Osteoblast (primary cell): ENCODE measurements around the gene MBD5. TPM values are rescaled to one million over a fixed set of nuclear protein-coding genes. Genes with fewer than 3 reads are reported as not detected.

Source experiments
- DNase-seq: peaks from one replicate; pipeline ENCODE4 v3.0.0; 2011; ENCODE audit warnings: low spot score, mixed read lengths; ENCODE audit not compliant: insufficient read length; ENCODE audit errors: missing footprints
- H2AFZ ChIP-seq: 2 replicates; pipeline ENCODE4 v1.6.0; 2011; ENCODE audit warnings: mild to moderate bottlenecking, low read length
- H3K27ac ChIP-seq: 2 replicates; pipeline ENCODE4 v1.5.1; 2011; ENCODE audit warnings: mild to moderate bottlenecking, low read depth, low read length, moderate library complexity
- H3K27me3 ChIP-seq: 2 replicates; pipeline ENCODE4 v1.6.0; 2012; ENCODE audit warnings: mild to moderate bottlenecking, control low read depth, inconsistent platforms, low read length, moderate library complexity; ENCODE audit not compliant: insufficient read depth
- H3K36me3 ChIP-seq: 2 replicates; pipeline ENCODE4 v1.5.1; 2011; ENCODE audit warnings: mild to moderate bottlenecking, low read length, control low read depth, moderate library complexity; ENCODE audit not compliant: insufficient read depth
- H3K4me1 ChIP-seq: 2 replicates; pipeline ENCODE4 v1.5.1; 2011; ENCODE audit warnings: mild to moderate bottlenecking, low read length, control low read depth, moderate library complexity; ENCODE audit not compliant: insufficient read depth
- H3K4me2 ChIP-seq: 2 replicates; pipeline ENCODE4 v1.6.0; 2011; ENCODE audit warnings: mild to moderate bottlenecking, low read length; ENCODE audit not compliant: insufficient read depth
- H3K4me3 ChIP-seq: fragments of 200-600 bp; sonication (generic); 3 replicates; pipeline ENCODE4 v1.5.1; 2012; ENCODE audit warnings: mild to moderate bottlenecking, low read length, inconsistent platforms; ENCODE audit not compliant: insufficient read depth
- H3K79me2 ChIP-seq: 2 replicates; pipeline ENCODE4 v1.6.0; 2012; ENCODE audit warnings: mild to moderate bottlenecking, low read length, control low read depth, inconsistent platforms; ENCODE audit not compliant: insufficient read depth
- H3K9me3 ChIP-seq: 2 replicates; pipeline ENCODE4 v1.5.1; 2011; ENCODE audit warnings: low read depth, low read length, control low read depth
- H4K20me1 ChIP-seq: 2 replicates; pipeline ENCODE4 v1.6.0; 2012; ENCODE audit warnings: mild to moderate bottlenecking, low read length, control low read depth; ENCODE audit not compliant: insufficient read depth
- total RNA-seq: library from RNA; depleted of rRNA; stranded (reverse); fragments of >200 nt; gene quantifications from 2 replicates; pipeline ENCODE4 v1.2.3, GENCODE V29; 2012
- TF ChIP-seq, protein P1 (sequence below): IDR thresholded peaks from 2 replicates; pipeline ENCODE4 v1.5.1; 2011; ENCODE audit warnings: mild to moderate bottlenecking, low read depth, low read length, moderate library complexity; ENCODE audit errors: extremely low read depth

MBD5 gene
- total RNA-seq = 22.4 and 29.8 TPM in 2 replicates

DNA sequence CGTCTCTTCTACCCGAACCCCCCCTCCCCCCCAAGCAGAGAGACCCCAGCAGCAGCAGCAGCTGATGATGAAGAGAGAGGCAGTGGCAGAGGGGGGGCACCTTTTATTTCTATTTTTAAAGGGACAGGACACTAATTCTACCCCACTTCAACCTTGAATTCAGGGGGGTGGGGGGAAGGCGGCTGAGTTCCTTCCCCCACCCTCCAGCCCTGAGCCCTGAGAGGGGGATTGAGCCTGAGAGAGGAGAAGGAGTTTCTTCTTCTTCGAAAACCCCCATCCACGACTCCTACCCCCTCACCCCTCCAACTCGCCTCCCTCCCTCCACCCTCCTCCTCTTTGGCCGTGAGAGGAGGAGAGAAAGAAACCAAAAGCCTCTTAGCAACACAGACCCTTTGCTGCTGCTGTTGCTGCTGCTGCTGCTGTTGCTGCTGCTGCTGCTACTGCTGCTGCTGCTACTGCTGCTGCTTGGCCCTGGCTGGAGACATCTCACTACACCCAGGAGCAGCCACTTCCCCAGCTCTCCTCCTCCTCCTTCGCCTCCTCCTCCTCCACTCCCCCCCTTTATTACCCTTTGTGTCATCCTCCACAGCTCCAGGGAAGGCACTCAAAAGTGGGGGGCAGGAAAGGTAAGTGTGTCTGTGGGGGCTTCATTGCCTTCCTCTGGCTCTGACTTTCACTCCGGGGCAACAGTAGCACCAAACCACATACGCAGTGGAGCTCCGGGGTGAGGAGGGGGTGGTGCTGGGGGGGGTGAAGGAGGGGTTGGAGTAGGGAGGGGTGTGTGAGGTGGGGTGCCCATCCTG, at the start of gene MBD5:
TSS of gene MBD5 (plus strand) at position 33 of the 803 bp plus-strand sequence.
- peaks cover 20% of the 10 kb centered on the region for H3K4me1 ChIP-seq
- peak within 1 kb of the TSS; percentile 94 for H3K4me3 ChIP-seq
- peak within 1 kb of the TSS; percentile 99 for H3K4me2 ChIP-seq
- no peaks in the 10 kb centered on the region for H3K9me3 ChIP-seq
- H4K20me1 ChIP-seq = peaks cover 15% of the 10 kb centered on the region
- peak within 1 kb of the TSS; percentile 99 for H2AFZ ChIP-seq
- no peaks in the 10 kb centered on the region for H3K36me3 ChIP-seq
- peaks cover 92% of the 10 kb centered on the region for H3K79me2 ChIP-seq
- DNase-seq = no peak
- TF ChIP-seq, protein P1, sequence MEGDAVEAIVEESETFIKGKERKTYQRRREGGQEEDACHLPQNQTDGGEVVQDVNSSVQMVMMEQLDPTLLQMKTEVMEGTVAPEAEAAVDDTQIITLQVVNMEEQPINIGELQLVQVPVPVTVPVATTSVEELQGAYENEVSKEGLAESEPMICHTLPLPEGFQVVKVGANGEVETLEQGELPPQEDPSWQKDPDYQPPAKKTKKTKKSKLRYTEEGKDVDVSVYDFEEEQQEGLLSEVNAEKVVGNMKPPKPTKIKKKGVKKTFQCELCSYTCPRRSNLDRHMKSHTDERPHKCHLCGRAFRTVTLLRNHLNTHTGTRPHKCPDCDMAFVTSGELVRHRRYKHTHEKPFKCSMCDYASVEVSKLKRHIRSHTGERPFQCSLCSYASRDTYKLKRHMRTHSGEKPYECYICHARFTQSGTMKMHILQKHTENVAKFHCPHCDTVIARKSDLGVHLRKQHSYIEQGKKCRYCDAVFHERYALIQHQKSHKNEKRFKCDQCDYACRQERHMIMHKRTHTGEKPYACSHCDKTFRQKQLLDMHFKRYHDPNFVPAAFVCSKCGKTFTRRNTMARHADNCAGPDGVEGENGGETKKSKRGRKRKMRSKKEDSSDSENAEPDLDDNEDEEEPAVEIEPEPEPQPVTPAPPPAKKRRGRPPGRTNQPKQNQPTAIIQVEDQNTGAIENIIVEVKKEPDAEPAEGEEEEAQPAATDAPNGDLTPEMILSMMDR = no peak
- no peaks in the 10 kb centered on the region for H3K27me3 ChIP-seq
- peak within 1 kb of the TSS; percentile 87 for H3K27ac ChIP-seq

- no peaks in the 10 kb centered on the region for H3K36me3 ChIP-seq
- TF ChIP-seq, protein P1 = no peak
- peaks cover 21% of the 10 kb centered on the region for H3K79me2 ChIP-seq
- H3K4me3 ChIP-seq = no peak overlapping the region
- no peak overlapping the region for H3K27ac ChIP-seq
- no peaks in the 10 kb centered on the region for H3K27me3 ChIP-seq
- H2AFZ ChIP-seq = no peak overlapping the region
- H4K20me1 ChIP-seq = no peaks in the 10 kb centered on the region
- no peaks in the 10 kb centered on the region for H3K4me1 ChIP-seq
- DNase-seq = no peak
- no peak overlapping the region for H3K4me2 ChIP-seq
- H3K9me3 ChIP-seq = no peaks in the 10 kb centered on the region
Observed at GRCh38 chr2:147976102-147976501, 44.8 kb upstream of the MBD5 start.

DNA sequence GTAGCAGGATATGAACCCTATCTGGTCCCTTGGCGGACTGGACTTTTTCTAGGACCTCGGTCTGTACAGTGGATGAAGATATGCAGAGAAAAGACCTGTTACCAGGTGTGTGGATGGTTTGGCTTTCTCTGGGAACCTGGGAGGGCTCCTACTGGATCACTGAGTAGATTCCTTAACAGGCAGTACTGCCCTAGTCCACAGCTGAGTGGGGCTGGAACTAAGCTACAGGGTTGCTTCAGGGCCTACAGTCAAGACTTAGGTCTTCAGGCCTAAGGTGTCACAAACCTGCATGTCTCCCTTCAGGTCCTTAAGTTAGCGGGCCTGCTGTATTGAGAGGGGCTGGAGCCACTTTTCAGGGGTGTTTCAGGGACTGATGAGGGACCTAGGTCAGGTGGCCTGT, 43.2 kb upstream of the MBD5 start:
- Histone ChIP-seq H3K27me3 (no peaks in the 10 kb centered on the region), H3K27ac (no peak overlapping the region), H3K4me1 (no peaks in the 10 kb centered on the region), H3K4me3 (no peak overlapping the region), H3K36me3 (no peaks in the 10 kb centered on the region), H4K20me1 (no peaks in the 10 kb centered on the region), H2AFZ (no peak overlapping the region), H3K79me2 (peaks cover 22% of the 10 kb centered on the region), H3K4me2 (no peak overlapping the region), H3K9me3 (no peaks in the 10 kb centered on the region)
- DNase-seq = peak; percentile 26
- TF ChIP-seq, protein P1 = no peak

DNA sequence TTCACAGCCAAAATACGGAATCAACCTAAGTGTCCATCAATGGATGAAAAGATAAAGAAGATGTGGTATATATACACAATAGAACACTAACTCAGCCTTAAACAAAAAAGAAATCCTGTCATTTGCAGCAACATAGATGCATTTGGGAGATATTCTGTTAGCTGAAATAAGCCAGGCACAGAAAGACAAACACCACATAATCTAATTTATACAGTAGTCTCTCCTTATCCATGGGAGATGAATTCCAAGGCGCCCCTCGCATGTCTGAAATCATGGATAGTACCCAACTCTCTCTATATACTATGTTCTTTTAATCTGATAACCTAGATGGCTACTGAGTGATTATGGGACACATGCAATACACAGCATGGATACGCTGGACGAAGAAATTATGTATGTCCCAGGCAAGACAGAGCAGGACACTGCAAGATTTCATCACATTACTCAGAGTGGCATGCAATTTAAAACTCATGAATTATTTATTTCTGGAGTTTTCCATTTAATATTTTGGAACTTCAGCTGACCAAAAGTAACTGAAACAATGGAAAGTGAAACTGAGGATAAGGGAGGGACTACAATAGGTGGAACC, 39.9 kb upstream of the MBD5 start:
- TF ChIP-seq, protein P1 = no peak
- no peak overlapping the region for H3K4me3 ChIP-seq
- H2AFZ ChIP-seq = no peak overlapping the region
- no peaks in the 10 kb centered on the region for H3K36me3 ChIP-seq
- H3K9me3 ChIP-seq = no peaks in the 10 kb centered on the region
- no peak overlapping the region for H3K27ac ChIP-seq
- peaks cover 43% of the 10 kb centered on the region for H3K79me2 ChIP-seq
- no peaks in the 10 kb centered on the region for H3K4me1 ChIP-seq
- H4K20me1 ChIP-seq = no peaks in the 10 kb centered on the region
- H3K27me3 ChIP-seq = no peaks in the 10 kb centered on the region
- DNase-seq = no peak
- no peak overlapping the region for H3K4me2 ChIP-seq
